GM21717 (cell line): Measurements from ENCODE around the gene MAGEB6B.
"Not testable (repeated sequence)": the region's sequence is repeated elsewhere in the genome, so short reads cannot be mapped to it uniquely, and the experiment has no call there.

Experiments
- ATAC-seq: cut with Tn5 transposase; IDR thresholded peaks from one replicate; pipeline ENCODE4 v1.9.1; 2021; ENCODE audit warnings: mild to moderate bottlenecking, moderate library complexity; ENCODE audit not compliant: unreplicated experiment

Gene MAGEB6B, protein sequence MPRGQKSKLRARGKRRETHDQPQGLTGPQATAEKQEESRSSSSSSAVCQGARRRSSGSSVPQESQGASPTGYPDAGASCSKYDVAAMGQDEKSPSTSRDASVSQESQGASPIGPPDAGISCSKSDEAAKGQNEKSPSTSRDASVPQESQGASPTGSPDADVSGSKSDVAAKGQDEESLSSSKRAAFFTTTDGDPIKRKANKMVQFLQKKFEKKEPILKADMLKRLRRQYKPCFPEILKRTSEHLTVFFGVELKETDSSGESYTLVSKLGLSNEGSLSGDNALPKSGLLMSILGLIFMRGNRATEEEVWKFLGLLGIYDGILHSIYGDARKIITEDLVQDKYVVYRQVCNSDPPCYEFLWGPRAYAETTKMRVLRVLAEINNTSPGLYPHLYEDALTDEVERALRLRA

DNA sequence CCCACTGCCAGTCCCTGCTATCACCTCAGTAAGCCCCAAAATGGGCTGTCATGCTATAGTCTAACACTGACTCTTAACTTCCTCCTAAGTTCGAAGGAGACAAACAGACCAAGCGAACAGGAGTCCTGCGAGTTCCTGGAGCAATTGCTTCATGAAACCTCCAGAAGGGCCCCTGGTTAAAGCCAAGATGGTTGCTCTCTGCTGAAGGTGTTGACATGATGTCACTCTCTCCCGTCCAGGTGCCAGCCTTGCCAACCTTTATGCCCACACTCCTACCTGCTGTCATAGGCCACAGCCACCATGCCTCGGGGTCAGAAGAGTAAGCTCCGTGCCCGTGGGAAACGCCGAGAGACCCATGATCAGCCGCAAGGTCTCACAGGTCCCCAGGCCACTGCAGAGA, at the start of gene MAGEB6B:
Gene MAGEB6B (plus strand): TSS at position 301 of the 400 bp plus-strand sequence. CDS start 0 bp downstream, at position 301.
- no peak for ATAC-seq

DNA sequence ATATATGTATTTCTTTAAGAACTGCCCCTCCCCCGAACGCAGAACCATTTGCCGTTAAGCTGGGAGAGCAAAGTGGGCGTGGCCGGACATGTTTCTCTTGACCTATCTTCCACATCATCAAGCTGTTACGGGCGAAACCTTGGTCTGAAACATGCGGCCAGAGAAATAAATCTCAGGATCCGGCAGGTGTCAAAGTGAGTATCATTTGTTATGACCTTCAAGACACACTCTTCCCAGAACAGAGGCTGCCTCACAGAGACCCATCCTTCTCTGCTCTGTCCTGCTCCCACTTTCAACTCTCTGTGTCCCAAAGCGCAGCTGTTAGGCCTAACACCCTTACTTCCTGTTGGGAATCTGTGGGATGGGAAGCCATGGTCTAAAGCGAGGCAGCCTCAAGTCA, 22.1 kb upstream of the MAGEB6B start, which contains the start of gene MAGEB18:
Gene MAGEB18 (plus strand): TSS at position 70 of the 400 bp plus-strand sequence. CDS start 643 bp downstream, outside the sequence.
- no peak for ATAC-seq

DNA sequence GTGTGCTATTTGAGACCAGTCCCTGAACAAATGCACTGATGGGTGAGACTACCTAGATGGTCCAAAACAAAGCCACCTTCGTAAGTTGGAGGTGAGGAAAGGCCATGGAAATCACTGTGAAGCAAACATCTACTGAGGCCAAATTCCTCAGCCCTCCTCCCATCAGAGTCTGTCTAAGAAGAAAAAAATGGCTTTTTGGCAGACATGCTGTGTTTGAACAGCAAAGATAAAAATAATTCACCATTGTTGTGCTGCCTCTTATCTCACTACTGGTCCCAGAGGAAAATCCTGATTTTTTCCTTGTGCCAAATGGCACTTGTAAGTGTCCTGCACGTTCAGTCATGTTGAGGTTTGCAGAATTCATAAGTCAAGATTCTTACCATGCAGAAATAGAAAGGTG, 14.4 kb upstream of the MAGEB6B start:
- ATAC-seq: no peak

DNA sequence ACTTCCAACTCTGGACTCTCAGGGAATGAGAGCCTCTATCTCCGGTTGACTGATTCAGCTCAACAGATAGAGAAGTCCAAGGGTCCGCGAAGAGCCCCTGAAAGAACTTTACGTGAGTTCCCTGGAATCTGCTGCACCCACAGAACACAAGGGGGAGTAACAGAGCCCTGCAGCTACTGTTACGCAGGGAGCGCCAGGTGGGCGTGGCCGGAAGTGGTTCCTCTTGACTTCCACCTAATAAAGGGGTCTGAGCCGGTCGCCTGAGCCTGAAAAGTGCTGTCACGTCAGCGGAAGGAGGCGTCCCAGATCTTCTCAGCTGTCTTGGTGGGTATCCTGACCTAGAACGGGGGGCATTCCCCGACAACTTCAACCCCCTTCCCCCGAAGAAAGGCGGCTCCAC, 31.8 kb downstream of the MAGEB6B start, which contains the start of gene MAGEB6:
Gene MAGEB6 (plus strand): TSS at position 237 of the 400 bp plus-strand sequence. CDS start 1,407 bp downstream, outside the sequence.
- no peak for ATAC-seq

DNA sequence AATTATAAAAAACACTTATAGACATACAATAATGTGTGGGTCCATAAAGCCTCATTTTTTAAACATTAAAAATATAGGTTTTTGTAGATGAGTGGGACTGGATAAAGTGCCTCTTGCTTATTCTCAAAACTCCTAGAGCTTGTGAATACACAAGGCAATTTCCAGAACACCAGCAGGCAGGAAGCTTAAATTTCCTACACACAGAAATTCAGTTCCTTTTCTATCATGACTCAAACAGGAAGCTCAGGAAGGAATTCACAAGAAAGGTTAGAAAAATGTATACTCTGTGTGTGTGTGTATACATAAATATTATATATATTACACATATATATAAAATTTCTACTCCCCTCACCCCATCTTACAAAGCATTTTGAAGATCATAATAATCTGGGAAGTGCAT, 43.2 kb downstream of the MAGEB6B start:
- no peak for ATAC-seq

DNA sequence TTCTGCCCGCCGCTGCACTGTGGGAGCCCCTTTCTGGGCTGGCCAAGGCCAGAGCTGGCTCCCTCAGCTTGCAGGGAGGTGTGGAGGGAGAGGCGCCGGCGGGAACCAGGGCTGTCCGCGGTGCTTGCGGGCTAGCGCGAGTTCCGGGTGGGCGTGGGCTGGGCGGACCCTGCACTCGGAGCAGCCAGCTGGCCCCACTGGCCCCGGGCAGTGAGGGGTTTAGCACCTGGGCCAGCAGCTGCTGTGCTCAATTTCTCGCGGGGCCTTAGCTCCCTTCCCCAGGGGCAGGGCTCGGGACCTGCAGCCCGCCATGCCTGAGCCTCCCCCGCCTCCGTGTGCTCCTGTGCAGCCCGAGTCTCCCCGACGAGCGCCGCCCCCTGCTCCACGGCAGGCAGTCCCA, 44.3 kb downstream of the MAGEB6B start:
- not testable (repeated sequence) for ATAC-seq

DNA sequence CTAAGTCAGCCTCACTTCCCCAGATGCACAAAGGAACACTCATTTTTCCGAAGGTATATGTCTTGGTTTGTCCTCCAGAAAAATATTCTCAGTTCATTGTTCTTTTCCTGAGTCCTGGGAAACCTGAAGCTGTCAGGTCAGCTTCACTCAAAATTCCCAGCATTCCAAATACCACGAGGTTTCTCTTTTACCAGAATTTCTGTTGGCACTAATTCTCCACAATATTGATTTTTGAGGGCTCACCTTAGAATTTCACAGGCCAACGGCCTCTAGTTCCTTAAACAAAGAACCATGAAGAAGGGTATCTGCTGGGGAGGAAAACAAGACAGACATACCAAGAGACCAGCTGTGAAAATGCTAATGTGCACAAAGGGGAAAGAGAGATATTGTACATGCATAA, 47.6 kb downstream of the MAGEB6B start:
- no peak for ATAC-seq
